GM12864 (cell line): ENCODE measurements around the gene SLC13A4.
"Not testable (repeated sequence)": the region's sequence is repeated elsewhere in the genome, so short reads cannot be mapped to it uniquely, and the experiment has no call there.

Experiments
- DNase-seq: peaks from one replicate; pipeline ENCODE4 v3.0.0-alpha.2; 2011; ENCODE audit warnings: low read depth
- H3K4me3 ChIP-seq: 2 replicates; pipeline ENCODE4 v1.5.1; 2011; ENCODE audit warnings: mild to moderate bottlenecking, low read depth, low read length, control low read depth
- CTCF ChIP-seq: IDR thresholded peaks from 2 replicates; pipeline ENCODE4 v1.5.1; 2011; ENCODE audit warnings: low read depth, mild to moderate bottlenecking, moderate library complexity, low read length, control low read depth, inconsistent platforms; ENCODE audit errors: missing control alignments

Gene SLC13A4, protein sequence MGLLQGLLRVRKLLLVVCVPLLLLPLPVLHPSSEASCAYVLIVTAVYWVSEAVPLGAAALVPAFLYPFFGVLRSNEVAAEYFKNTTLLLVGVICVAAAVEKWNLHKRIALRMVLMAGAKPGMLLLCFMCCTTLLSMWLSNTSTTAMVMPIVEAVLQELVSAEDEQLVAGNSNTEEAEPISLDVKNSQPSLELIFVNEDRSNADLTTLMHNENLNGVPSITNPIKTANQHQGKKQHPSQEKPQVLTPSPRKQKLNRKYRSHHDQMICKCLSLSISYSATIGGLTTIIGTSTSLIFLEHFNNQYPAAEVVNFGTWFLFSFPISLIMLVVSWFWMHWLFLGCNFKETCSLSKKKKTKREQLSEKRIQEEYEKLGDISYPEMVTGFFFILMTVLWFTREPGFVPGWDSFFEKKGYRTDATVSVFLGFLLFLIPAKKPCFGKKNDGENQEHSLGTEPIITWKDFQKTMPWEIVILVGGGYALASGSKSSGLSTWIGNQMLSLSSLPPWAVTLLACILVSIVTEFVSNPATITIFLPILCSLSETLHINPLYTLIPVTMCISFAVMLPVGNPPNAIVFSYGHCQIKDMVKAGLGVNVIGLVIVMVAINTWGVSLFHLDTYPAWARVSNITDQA

DNA sequence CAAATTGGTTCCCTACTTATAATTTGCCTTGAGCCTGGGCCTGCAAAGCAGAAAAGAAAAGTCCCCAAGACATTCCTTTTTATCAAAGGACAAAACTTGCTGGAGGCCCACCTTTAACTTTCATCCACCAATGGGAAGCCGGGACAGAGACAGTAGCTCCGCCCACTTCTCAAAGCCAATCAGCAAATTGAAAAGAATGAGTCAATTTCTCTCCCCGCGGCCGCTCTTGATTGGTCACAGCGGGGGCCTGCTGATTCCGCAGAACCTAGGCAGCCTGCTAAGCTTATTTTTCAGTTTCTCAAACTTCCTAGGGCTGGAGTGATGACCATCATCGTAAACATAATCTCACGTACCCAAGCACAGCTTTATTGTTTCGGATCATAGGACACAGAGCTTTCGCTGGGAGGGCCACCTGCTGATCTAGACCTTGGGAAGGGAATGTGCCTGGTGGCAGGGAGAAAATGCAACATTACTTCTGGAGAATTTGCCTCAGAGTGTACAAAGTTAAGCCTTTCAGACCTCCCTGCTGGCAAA, at the start of gene SLC13A4:
Gene SLC13A4 (minus strand): TSS at position 51 of the 534 bp plus-strand sequence. CDS start 690 bp downstream, outside the sequence.
- no peak for TF ChIP-seq CTCF
- no peak for DNase-seq
- no peak within 1 kb of the TSS for H3K4me3 ChIP-seq

DNA sequence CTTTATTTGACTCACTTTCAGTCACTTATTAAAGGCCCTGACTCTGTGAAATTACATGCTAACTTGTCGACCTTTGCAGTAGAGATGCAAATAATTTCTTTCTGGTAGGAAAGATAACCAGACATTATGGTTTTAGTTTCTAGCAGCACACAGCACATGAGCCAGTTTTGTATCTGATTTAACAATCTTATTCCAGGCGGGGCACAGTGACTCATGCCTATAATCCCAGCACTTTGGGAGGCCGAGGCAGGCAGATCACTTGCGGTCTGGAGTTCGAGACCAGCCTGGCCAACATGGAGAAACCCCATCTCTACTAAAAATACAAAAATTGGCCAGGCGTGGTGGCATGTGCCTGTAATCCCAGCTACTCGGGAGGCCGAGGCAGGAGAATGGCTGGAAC, 47.9 kb upstream of the SLC13A4 start:
- not testable (repeated sequence) for DNase-seq, H3K4me3 ChIP-seq

GRCh38 chr7:135775230-135775629, 47.2 kb upstream of the SLC13A4 start:
- no peak for DNase-seq
- no peak for TF ChIP-seq CTCF
- no peak overlapping the region for H3K4me3 ChIP-seq

DNA sequence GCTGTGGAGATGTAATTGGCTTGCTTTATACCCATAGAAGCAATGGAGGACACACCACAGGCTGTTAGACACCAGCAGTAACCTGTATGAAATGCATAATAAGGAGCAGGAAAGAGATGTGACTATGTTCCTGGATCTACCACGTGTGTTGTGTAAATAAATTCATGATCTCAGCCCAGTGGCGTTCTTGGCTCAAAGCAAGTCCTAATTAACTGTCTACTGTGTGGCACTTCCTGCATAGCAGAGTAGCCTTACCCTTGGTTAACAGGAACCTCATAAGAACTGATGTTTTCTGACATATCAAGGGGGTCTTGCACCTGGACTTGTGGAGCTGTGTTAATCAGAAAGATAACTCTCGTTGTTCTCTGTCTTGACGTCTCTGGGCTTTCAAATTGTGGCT, 46.3 kb upstream of the SLC13A4 start:
- DNase-seq, result no peak
- H3K4me3 ChIP-seq, result no peak overlapping the region
- TF ChIP-seq CTCF, result no peak

DNA sequence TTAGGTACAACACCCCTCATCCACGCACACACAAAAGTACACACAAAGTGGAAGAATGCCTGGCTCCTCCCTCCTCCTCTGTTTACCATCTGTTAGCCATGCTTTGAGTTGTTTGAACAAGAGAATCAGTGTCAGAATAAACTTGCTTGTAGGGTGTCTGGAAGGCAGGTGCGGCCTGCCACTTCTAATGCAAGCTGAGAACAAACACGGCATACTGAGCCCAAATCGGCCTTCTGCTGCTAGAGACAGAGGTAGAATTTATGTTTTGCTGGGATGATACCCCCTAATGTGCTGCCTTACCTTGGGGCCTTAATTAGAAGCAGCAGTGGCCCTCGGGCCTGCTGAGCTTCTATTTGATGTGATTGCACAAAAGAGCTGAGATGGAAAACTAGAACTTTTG, 45.5 kb upstream of the SLC13A4 start:
- no peak for DNase-seq
- TF ChIP-seq CTCF, result no peak
- no peak overlapping the region for H3K4me3 ChIP-seq

DNA sequence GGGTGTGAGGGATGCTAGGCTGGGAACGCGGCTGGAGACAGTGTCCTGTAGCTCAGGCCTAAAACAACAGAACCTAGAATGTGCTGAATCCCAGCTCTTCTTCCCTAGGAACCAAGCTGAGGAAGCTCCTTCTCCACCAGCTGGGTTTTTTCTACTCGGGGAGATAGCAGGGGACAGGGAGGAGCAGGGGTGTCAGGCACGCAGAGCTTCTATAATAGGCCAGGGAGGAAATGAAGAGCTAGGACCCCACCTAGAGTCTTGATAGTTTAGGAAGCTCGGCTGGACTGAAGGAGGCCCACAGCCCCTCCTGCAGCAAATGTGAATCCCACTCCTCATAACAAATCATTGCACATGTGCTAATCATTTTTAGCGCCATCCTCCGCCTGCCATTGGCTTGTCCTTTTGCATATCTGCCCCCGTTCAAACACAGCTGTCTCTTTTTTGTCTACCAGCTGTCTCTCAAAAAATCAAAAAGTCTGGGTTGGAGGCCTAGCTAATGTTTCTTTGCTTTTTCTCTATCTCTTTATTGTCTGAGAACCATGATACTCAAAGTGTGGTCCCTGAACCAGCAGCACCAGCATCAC, 44.7 kb upstream of the SLC13A4 start:
- no peak for DNase-seq
- TF ChIP-seq CTCF, result no peak
- no peak overlapping the region for H3K4me3 ChIP-seq

GRCh38 chr7:135771961-135772638, 44.1 kb upstream of the SLC13A4 start:
- no peak for TF ChIP-seq CTCF
- DNase-seq, result no peak
- no peak overlapping the region for H3K4me3 ChIP-seq
